GM23248 (cell line): Measurements from ENCODE around the gene SNX19. TPM values are rescaled to one million over a fixed set of nuclear protein-coding genes. Genes with fewer than 3 reads are reported as not detected.
"Not testable (repeated sequence)": the region's sequence is repeated elsewhere in the genome, so short reads cannot be mapped to it uniquely, and the experiment has no call there.

Experiments
- DNase-seq: peaks from one replicate; pipeline ENCODE4 v3.0.0-alpha.2; 2015
- H2AFZ ChIP-seq: fragments of 200-600 bp; sonication (generic); 2 replicates; pipeline ENCODE4 v1.6.1; 2016; ENCODE audit warnings: antibody characterized with exemption
- H3F3A ChIP-seq: fragments of 200-600 bp; sonication (generic); 2 replicates; pipeline ENCODE4 v1.6.1; 2016; ENCODE audit warnings: mild to moderate bottlenecking, antibody characterized with exemption, mixed run types; ENCODE audit not compliant: insufficient read depth
- H3K27ac ChIP-seq: fragments of 200-600 bp; sonication (generic); 2 replicates; pipeline ENCODE4 v1.5.1; 2016; ENCODE audit warnings: mild to moderate bottlenecking
- H3K27me3 ChIP-seq: fragments of 200-600 bp; sonication (generic); replicated peaks from 2 replicates; pipeline ENCODE4 v1.6.1; 2016; ENCODE audit warnings: mild to moderate bottlenecking; ENCODE audit not compliant: insufficient read depth
- H3K36me3 ChIP-seq: fragments of 200-600 bp; sonication (generic); 2 replicates; pipeline ENCODE4 v1.6.1; 2016; ENCODE audit warnings: low read depth, mild to moderate bottlenecking
- H3K4me1 ChIP-seq: fragments of 200-600 bp; sonication (generic); 2 replicates; pipeline ENCODE4 v1.6.1; 2016; ENCODE audit warnings: mild to moderate bottlenecking; ENCODE audit not compliant: insufficient read depth
- H3K4me2 ChIP-seq: fragments of 200-600 bp; sonication (generic); one replicate; pipeline ENCODE4 v1.6.1; 2016; ENCODE audit warnings: mild to moderate bottlenecking; ENCODE audit not compliant: unreplicated experiment
- H3K4me3 ChIP-seq: fragments of 200-600 bp; sonication (generic); 2 replicates; pipeline ENCODE4 v1.5.1; 2016; ENCODE audit warnings: mild to moderate bottlenecking
- H3K79me2 ChIP-seq: fragments of 200-600 bp; sonication (generic); 2 replicates; pipeline ENCODE4 v1.6.1; 2016; ENCODE audit warnings: mild to moderate bottlenecking; ENCODE audit not compliant: insufficient read depth
- H3K9ac ChIP-seq: fragments of 200-600 bp; sonication (generic); 2 replicates; pipeline ENCODE4 v1.6.1; 2016; ENCODE audit warnings: mild to moderate bottlenecking
- H3K9me2 ChIP-seq: fragments of 200-600 bp; sonication (generic); 2 replicates; pipeline ENCODE4 v1.6.1; 2016; ENCODE audit warnings: mixed run types, mild to moderate bottlenecking, moderate library complexity; ENCODE audit not compliant: insufficient read depth
- H3K9me3 ChIP-seq: fragments of 200-600 bp; sonication (generic); one replicate; pipeline ENCODE4 v1.6.1; 2017; ENCODE audit warnings: low read depth
- H4K20me1 ChIP-seq: fragments of 200-600 bp; sonication (generic); 2 replicates; pipeline ENCODE4 v1.6.0; 2016; ENCODE audit not compliant: insufficient read depth
- EZH2 ChIP-seq: fragments of 200-600 bp; sonication (generic); IDR thresholded peaks from 2 replicates; pipeline ENCODE4 v1.6.1; 2018; ENCODE audit warnings: antibody characterized with exemption, mild to moderate bottlenecking; ENCODE audit not compliant: insufficient read depth, poor library complexity, severe bottlenecking
- EZH2phosphoT487 ChIP-seq: fragments of 200-600 bp; sonication (generic); IDR thresholded peaks from 2 replicates; pipeline ENCODE4 v1.6.1; 2018; ENCODE audit warnings: antibody characterized with exemption, moderate library complexity, mild to moderate bottlenecking, low read depth; ENCODE audit not compliant: insufficient read depth
- WGBS, 2 experiments: methylation state at CpG; one replicate each; pipeline ENCODE4 v1.1.6; 2015 to 2017; ENCODE audit warnings: low lambda C conversion rate in 2 of 2, low coverage in 1 of 2; ENCODE audit errors: missing lambda C conversion rate in 2 of 2; 5-methylcytosine and 5-hydroxymethylcytosine counted together
- in situ Hi-C: fragments of 300-500 bp; cut with MboI; formaldehyde crosslinking; loops from 2 replicates; pipeline ENCODE4 v1.15.0; 2020
- polyA plus RNA-seq: library from polyadenylated mRNA; unstranded; fragments of >200 nt; fragmentation: Nextera tagmentation; extraction: Ambion mirVana; gene quantifications from 2 replicates; pipeline ENCODE4 v1.2.1, GENCODE V29; 2016
- total RNA-seq: library from RNA; depleted of rRNA; stranded (reverse); fragments of >200 nt; shearing (Covaris generic); gene quantifications from 2 replicates; pipeline ENCODE4 v1.2.3, GENCODE V29; 2014

Gene SNX19
- total and polyA plus RNA-seq, 2 experiments from 2014 or later, result 40.3 to 81.9 TPM

- Histone ChIP-seq H3K4me2 (no peak overlapping the region), H3K27ac (no peak overlapping the region), H4K20me1 (no peaks in the 10 kb centered on the region), H3K4me1 (no peaks in the 10 kb centered on the region), H3K9ac (no peak overlapping the region), H3K9me2 (no peaks in the 10 kb centered on the region), H2AFZ (no peak overlapping the region), H3K36me3 (no peaks in the 10 kb centered on the region), H3K9me3 (no peaks in the 10 kb centered on the region), H3F3A (no peaks in the 10 kb centered on the region), H3K79me2 (no peaks in the 10 kb centered on the region), H3K27me3 (no peaks in the 10 kb centered on the region), H3K4me3 (no peak overlapping the region)
- in situ Hi-C loops, result loop anchor here (10.0 kb wide), 1 partner anchor 656 kb away; no protein-coding TSS in a partner anchor
- WGBS, 2 experiments, result 89 to 93% methylated on average over 14 of the region's 14 CpGs
- TF ChIP-seq EZH2 (no peak), EZH2phosphoT487 (no peak)
- DNase-seq, result no peak
Measured at GRCh38 chr11:130861283-130861682, 55.0 kb downstream of the SNX19 start.

- TF ChIP-seq EZH2 (no peak), EZH2phosphoT487 (no peak)
- H3K27me3 ChIP-seq, result no peaks in the 10 kb centered on the region
- no peak overlapping the region for H2AFZ ChIP-seq
- 40 to 47% methylated on average over 1 of the region's 1 CpG for WGBS, 2 experiments
- no peaks in the 10 kb centered on the region for H3K9me3 ChIP-seq
- no peak overlapping the region for H3K4me2 ChIP-seq
- DNase-seq, result no peak
- no peak overlapping the region for H3K4me3 ChIP-seq
- H3F3A ChIP-seq, result no peaks in the 10 kb centered on the region
- H3K9ac ChIP-seq, result no peak overlapping the region
- H3K36me3 ChIP-seq, result no peaks in the 10 kb centered on the region
- H3K4me1 ChIP-seq, result no peaks in the 10 kb centered on the region
- H3K79me2 ChIP-seq, result no peaks in the 10 kb centered on the region
- H3K27ac ChIP-seq, result no peak overlapping the region
- H3K9me2 ChIP-seq, result no peaks in the 10 kb centered on the region
- H4K20me1 ChIP-seq, result no peaks in the 10 kb centered on the region
- in situ Hi-C loops, result loop anchor here (10.0 kb wide), 1 partner anchor 655 kb away; no protein-coding TSS in a partner anchor
Measured at GRCh38 chr11:130859886-130860285, 56.4 kb downstream of the SNX19 start.

- no peak overlapping the region for H3K27ac ChIP-seq
- no peaks in the 10 kb centered on the region for H3F3A ChIP-seq
- no peaks in the 10 kb centered on the region for H3K9me3 ChIP-seq
- H3K27me3 ChIP-seq, result no peaks in the 10 kb centered on the region
- WGBS, 2 experiments, result 92 to 96% methylated on average over 2 of the region's 2 CpGs
- H3K4me3 ChIP-seq, result no peak overlapping the region
- H4K20me1 ChIP-seq, result no peaks in the 10 kb centered on the region
- no peaks in the 10 kb centered on the region for H3K4me1 ChIP-seq
- no peaks in the 10 kb centered on the region for H3K79me2 ChIP-seq
- in situ Hi-C loops, result no loop called here
- no peaks in the 10 kb centered on the region for H3K36me3 ChIP-seq
- DNase-seq, result no peak
- H3K4me2 ChIP-seq, result no peak overlapping the region
- H2AFZ ChIP-seq, result no peak overlapping the region
- H3K9me2 ChIP-seq, result no peaks in the 10 kb centered on the region
- TF ChIP-seq EZH2phosphoT487 (no peak), EZH2 (no peak)
- no peak overlapping the region for H3K9ac ChIP-seq
Measured at GRCh38 chr11:130858215-130858614, 58.1 kb downstream of the SNX19 start.

- 73 to 81% methylated on average over 2 of the region's 2 CpGs for WGBS, 2 experiments
- in situ Hi-C loops, H3K4me1 ChIP-seq, H3K9me3 ChIP-seq, H3F3A ChIP-seq, H3K27ac ChIP-seq, H3K9ac ChIP-seq, H3K4me2 ChIP-seq, H4K20me1 ChIP-seq, H3K4me3 ChIP-seq, DNase-seq, H3K36me3 ChIP-seq, H3K27me3 ChIP-seq, H3K9me2 ChIP-seq, H2AFZ ChIP-seq, H3K79me2 ChIP-seq: not testable (repeated sequence)
Measured at GRCh38 chr11:130855707-130856106, 60.6 kb downstream of the SNX19 start.

- no peak for DNase-seq
- Histone ChIP-seq H3K4me2 (no peak overlapping the region), H3K79me2 (no peaks in the 10 kb centered on the region), H2AFZ (no peak overlapping the region), H3K4me1 (peaks cover 6% of the 10 kb centered on the region; the same call in 1 of the 2 replicates), H3K9me3 (no peaks in the 10 kb centered on the region), H3K27me3 (no peaks in the 10 kb centered on the region), H3F3A (peaks cover 10% of the 10 kb centered on the region), H4K20me1 (no peaks in the 10 kb centered on the region), H3K9ac (no peak overlapping the region), H3K36me3 (no peaks in the 10 kb centered on the region), H3K27ac (no peak overlapping the region), H3K9me2 (no peaks in the 10 kb centered on the region), H3K4me3 (no peak overlapping the region)
- WGBS, 2 experiments, result 95 to 99% methylated on average over 4 of the region's 4 CpGs
- no peak for TF ChIP-seq EZH2phosphoT487
- TF ChIP-seq EZH2, result no peak
- in situ Hi-C loops, result no loop called here
Measured at GRCh38 chr11:130854483-130854882, 61.8 kb downstream of the SNX19 start.
